DOHH2 (cell line): ENCODE measurements around the gene P2RY14.

Experiments
- CTCF ChIP-seq: fragments of 200-600 bp; sonication (generic); IDR thresholded peaks from one replicate; pipeline ENCODE4 v1.5.1; 2014; ENCODE audit warnings: antibody characterized with exemption, mild to moderate bottlenecking, low read depth, low read length; ENCODE audit not compliant: poor library complexity, severe bottlenecking
- EZH2phosphoT487 ChIP-seq: fragments of 200-600 bp; sonication (generic); IDR thresholded peaks from 2 replicates; pipeline ENCODE4 v1.6.1; 2017; ENCODE audit warnings: borderline replicate concordance, mild to moderate bottlenecking, antibody characterized with exemption, low read length, moderate library complexity, mixed read lengths

GRCh38 chr3:151307131-151307530 is 28.8 kb upstream of the P2RY14 start:
- TF ChIP-seq CTCF, result no peak
- TF ChIP-seq EZH2phosphoT487, result no peak
